HS-5 (cell line): ENCODE measurements around the gene WDR4.
"Not testable (repeated sequence)": the region's sequence is repeated elsewhere in the genome, so short reads cannot be mapped to it uniquely, and the experiment has no call there.

Experiments
- DNase-seq: peaks from one replicate; pipeline ENCODE4 v3.0.0-alpha.2; 2012; ENCODE audit warnings: low read depth

WDR4 gene

DNA sequence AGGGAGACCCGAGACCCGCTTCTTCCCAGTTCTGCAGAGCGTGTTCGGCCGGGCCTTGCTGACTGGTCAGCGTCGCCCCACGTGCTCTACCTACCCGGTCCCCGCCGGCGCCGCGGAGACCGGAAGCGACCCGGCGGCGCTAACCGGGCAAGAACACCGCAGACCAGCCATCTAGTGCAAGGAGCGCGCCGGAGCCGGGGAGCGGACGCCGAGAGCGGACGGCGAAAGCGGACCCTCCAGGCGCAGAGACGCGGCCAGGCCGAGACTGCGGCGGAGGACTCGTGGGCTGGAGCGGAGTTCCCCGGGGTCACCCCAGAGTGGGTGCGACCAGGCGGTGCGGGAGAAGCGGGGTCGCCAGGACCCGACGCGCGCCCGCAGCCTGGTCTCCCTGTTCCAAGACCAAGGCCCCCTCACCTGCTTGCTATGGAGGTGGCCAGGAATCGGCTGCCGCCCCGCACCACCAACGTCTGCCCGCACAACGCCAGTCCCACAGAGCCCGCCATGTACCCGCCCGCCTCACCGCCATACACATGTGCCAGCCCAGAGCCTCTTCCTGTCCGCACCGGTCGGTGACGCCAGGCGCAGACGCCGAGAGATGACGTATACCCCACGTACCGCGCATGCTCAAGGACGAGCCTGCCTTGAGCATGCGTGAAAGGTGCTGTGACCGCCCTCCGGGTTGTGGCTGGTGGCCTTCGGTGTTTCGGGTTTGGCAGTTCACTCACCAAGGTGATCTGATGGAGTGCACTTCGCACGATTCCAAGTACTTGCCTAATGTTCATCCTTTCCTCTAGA, at the start of gene WDR4:
WDR4 (minus strand) TSS at position 547 of the 795 bp plus-strand sequence; CDS start at position 503, 44 bp downstream.
- peak; percentile 89 for DNase-seq

- not testable (repeated sequence) for DNase-seq
Observed at GRCh38 chr21:42927474-42928200, 48.3 kb upstream of the WDR4 start.

- no peak for DNase-seq
Observed at GRCh38 chr21:42925114-42925926, 46.0 kb upstream of the WDR4 start, which contains the start of gene ERVH48-1. TSS of gene ERVH48-1 (minus strand) at chr21:42925630. CDS start at chr21:42919006, 6,624 bp downstream.

DNA sequence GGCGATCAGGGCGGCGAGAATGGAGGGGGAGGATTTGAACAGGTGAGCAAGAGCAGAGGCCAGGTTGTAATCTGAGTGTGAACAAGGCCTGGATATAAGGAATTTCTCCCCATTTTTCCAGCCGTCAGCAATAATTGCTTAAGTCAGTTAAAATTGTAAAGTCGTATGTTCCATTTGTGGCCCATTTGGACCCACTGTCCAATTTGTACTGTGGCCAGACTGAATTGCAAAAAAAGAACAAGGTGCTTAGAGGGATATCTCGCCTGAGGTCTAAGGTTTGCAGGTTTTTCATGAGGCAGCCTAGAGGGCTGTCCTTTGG, 45.1 kb upstream of the WDR4 start:
- DNase-seq = no peak

DNA sequence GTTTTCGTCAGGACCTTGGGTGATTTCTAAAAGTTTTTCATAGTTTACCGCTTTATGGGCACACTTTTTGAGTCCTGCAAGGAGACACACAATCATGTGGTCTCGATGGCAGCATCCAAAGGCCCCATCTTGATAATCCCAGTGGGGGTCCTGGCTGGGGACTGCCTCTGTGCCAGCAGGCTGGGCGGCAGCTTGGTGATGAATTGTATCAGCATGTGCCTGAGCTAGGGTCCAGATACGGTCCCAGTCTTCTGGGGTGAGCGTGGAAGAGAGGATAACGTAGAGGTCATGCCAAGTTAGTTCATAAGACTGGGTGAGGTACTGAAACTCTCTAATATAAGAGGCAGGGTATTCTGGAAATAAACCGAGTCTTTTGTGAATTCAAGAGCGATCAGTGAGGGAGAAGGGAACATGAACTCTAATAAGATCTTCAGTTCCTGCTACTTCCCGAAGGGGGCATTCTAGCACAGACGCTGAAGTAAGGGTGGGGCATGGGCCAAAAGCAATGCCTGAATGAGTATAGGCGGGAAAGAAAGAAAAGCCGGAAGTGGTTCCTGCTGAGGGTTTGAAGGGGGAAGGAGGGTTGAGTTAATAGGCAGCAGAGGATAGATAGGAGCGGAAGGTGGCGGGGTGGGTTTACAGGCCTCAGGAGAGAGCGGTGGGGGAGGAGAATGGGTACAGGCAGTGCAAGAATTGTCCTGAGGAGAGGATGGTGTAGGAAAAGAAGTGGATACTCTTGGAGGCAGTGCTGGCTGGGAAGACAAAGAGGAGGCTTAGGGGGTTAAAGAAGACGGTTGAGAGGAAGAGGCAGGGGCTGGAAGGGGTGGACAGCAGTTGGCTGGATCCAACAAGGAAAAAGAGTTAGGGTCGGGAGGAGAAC, 44.5 kb upstream of the WDR4 start:
- DNase-seq = peak; percentile 63

GRCh38 chr21:42922918-42923317, 43.6 kb upstream of the WDR4 start:
- DNase-seq = no peak

- no peak for DNase-seq
Observed at GRCh38 chr21:42921927-42922326, 42.6 kb upstream of the WDR4 start.

DNA sequence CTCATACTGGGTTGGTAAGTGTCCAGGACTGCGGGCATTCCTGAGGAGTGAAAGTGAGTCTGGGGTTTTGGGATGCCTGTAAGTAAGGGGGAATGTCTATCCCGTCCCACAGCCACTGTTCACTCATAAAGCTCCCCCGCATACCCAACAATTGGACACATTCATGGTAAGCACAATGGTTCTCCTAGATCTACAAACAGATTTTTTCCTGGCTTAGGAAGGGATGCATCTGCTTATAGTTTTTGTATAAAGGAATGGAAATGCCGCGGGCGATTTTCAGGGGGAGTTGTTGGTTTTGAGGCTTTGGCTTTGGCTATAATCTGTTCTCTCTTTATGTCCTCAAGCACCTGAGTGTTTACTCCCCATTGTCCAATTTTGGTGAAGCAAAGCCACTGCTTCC, 39.0 kb upstream of the WDR4 start:
- DNase-seq = no peak

- no peak for DNase-seq
Observed at GRCh38 chr21:42913476-42913875, 34.1 kb upstream of the WDR4 start.

- DNase-seq = not testable (repeated sequence)
Observed at GRCh38 chr21:42911920-42912319, 32.6 kb upstream of the WDR4 start.

DNA sequence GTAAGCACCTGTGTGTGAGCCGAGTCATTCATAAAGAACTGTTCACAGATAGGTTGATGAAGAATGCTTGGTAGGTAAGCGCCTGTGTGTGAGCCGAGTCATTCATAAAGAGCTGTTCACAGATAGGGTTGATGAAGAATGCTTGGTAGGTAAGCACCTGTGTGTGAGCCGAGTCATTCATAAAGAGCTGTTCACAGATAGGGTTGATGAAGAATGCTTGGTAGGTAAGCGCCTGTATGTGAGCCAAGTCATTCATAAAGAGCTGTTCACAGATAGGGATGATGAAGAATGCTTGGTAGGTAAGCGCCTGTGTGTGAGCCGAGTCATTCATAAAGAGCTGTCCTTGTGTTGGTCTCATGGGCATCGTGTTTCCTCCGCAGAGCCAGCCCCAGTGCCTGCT, 29.1 kb upstream of the WDR4 start:
- DNase-seq = not testable (repeated sequence)

- DNase-seq = no peak
Observed at GRCh38 chr21:42906233-42906632, 26.9 kb upstream of the WDR4 start.

DNA sequence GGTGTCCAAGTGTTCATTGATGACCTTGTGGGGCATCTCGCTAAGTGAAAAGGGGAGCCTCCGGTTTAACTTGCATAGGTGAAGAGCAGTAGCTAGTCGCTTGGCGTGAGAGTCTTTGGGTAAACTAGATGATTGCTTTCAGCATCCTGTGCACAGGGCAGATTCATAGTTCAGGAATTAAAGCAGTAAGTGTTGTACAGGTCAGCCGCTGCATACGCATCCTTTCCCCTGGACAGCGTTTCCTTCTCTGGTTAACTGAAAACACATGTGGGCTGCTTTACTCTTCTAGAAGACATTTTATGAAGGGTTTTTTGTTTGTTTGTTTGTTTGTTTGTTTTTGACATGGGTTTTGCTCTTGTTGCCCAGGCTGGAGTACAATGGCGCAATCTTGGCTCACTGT, 25.9 kb upstream of the WDR4 start:
- no peak for DNase-seq

GRCh38 chr21:42903817-42904216, 24.5 kb upstream of the WDR4 start:
- no peak for DNase-seq

GRCh38 chr21:42900446-42900845, 21.1 kb upstream of the WDR4 start:
- DNase-seq = no peak

GRCh38 chr21:42892931-42893755, 13.8 kb upstream of the WDR4 start, which contains the start of gene NDUFV3:
TSS of gene NDUFV3 (plus strand) at chr21:42893309. CDS start at chr21:42893334, 25 bp downstream.
- peak; percentile 83 for DNase-seq

DNA sequence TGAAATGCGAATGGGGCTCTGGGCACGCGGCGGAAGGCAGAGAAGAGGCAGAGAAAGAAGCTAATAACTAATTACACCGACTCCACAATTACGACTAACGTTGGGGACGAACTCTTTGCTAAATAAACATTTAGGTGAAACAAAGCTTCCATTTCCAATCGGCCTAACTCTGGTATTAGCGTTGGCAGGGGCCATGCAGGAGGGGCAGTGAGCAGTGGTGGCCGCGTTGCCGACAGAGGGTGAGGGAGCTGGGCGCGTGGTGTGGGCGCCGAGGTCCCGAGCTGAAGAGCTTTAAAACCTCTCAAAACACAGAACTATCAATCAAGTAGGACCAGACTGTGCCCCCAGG, 13.2 kb upstream of the WDR4 start:
- no peak for DNase-seq

- no peak for DNase-seq
Observed at GRCh38 chr21:42887326-42887725, 8.0 kb upstream of the WDR4 start.

DNA sequence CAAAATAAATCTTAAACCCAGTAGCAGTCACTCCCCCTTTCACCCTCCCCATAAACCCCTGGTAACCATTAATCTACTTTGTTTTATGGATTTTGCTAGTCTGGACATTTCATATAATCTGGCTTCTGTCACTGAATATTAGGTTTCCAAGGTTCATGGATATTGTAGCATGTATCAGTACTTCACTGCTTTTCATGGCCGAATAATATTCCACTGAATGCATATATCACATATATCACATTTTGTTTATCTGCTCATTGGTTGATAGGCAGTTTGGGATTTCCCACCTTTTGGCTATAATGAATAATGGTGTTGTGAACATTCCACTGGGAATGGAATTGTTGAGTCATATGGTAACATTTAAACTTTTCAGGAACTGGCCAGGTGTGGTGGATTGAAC, 4.6 kb upstream of the WDR4 start:
- no peak for DNase-seq

- no peak for DNase-seq
Observed at GRCh38 chr21:42880352-42880751, 1.0 kb upstream of the WDR4 start.

DNA sequence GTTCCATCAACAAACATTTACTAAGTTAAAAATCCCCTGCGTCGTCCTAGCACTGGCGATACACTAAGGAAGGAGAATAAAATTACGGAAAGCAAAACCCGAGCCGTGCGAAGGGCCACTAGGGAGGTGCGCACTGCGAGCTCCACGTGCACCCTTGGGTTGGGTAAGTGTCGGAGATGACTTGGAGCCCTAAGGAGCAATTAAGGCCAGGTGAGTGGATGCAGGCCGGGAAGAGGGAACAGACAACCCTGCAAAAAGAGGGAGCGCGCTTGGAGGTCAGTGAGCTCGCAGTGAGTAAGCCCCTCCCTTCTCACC, 704 bp downstream of the WDR4 start:
- DNase-seq = peak; percentile 2
